Kidney capillary endothelial cell (primary cell): ENCODE data around the gene PPP1R9B.
A peak's percentile ranks its signal among the peaks of the same experiment; 100 is the strongest.

Source experiments
- DNase-seq: peaks from one replicate; pipeline ENCODE4 v3.0.0-alpha.2; 2018; ENCODE audit warnings: low spot score

Gene PPP1R9B

DNA sequence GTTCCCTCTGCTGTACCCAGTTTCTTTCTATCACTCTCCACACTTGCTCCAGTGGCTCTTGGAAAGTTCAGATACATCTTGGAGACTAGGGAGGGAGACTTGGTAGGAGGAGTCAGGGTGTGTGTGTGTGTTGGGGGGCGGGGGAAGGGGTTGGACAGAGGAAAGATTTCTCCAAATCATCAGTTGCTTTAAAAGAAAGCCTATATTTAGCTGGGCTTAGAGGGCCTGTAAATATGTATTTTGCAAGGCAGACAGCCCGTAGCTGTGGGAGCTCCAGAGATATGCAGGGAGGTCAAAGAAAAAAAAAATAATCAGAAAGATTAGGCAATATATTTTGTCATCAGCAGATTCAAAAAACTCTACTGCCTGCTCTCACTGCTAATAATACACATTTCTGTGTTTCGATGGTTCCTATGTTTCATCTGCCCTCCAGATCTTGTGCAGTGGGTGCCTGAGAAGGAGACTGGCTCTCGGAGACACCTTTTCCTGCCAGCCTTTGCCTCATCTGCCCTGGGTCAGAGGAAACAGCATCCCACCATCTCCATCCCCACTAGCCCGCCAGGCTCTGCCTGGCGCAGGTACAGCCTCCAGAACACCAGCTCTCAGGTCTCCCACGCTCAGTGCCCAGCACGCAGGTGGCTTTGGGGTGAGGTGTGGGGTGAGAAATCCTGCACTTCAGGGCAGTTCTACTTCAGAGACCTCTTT, 4.8 kb upstream of the PPP1R9B start:
- DNase-seq: no peak

DNA sequence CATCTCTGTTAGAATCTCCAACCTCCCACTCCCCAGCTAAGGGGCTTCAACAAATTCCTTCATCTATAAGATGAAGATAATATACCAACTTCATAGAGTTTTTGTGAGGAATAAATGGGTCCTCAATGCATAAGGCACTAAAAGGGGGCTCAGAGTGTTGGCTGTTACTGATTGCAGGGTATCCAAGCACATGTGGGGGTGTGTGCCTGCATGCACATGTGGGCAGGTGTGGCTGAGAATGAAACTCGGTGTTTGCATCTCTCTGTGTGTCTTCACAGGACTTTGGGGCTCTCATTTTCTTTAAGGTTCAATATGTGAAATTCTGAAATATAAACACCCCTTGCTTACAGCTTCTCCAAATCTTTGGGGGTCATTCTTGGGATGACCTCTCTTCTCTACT, 4.1 kb upstream of the PPP1R9B start:
- no peak for DNase-seq

DNA sequence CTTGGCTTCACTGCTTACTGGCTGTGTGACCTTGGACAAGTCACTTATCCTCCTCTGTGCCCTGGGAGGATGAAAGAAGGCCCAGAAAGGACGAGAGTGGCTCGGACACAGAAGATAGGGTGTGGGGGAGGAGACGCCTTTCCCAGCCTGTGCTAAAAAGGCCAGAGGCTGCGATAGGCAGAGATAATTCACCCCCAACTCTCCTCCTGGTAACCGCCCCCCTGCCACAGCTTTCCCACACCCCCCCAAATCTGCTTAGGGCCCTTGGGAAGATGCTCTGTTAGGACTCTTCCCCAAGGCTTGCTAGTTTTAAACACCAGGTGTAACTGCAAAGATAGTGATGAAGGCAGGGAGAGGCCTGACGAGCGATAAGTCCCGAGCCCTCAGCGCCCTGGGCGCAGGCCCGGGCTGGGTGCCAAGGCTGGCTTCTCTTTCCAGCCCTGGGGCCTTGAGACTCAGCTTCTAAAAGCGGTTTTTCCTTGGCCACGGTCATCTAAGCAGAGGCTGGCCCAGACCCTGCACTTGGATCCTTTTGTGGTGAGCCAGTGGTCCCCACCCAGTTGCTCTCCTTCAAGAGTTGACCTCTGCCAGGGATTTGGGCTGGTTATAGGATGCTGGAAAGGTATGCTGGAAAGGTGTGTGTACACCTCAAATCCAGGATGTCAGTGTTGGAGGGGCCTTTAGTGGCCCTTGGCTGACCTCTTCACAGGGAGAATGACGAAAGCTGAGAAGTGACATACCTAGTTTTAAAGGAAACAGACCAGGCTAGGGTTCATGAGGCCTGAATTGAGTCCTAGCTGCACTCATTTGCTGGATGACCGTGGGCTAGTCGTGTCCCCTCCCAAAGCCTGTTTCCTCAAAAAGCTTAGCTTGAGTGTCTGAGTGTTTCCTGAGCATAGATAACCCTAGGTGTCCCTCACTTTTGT, 3.4 kb upstream of the PPP1R9B start:
- DNase-seq: no peak

DNA sequence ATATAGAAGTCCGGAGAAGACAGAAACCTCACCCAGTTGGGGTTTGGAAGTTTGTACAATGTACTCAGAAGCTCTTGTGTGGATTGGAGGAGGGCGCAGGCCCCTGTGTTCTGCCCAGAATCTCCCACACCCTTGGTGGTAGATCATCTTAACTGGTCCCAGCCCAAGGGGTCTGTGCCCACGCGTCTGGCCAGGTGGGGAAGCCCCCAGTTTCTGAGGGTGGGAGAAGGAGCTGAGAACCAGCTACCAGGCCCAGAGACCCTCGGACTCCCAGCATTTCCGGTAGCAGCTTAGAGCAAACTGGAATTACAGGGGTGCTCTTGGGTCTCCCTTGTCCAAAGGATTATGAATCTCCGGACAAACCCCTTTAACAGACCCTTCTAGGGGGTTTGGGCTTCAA, 2.3 kb upstream of the PPP1R9B start:
- DNase-seq: no peak

DNA sequence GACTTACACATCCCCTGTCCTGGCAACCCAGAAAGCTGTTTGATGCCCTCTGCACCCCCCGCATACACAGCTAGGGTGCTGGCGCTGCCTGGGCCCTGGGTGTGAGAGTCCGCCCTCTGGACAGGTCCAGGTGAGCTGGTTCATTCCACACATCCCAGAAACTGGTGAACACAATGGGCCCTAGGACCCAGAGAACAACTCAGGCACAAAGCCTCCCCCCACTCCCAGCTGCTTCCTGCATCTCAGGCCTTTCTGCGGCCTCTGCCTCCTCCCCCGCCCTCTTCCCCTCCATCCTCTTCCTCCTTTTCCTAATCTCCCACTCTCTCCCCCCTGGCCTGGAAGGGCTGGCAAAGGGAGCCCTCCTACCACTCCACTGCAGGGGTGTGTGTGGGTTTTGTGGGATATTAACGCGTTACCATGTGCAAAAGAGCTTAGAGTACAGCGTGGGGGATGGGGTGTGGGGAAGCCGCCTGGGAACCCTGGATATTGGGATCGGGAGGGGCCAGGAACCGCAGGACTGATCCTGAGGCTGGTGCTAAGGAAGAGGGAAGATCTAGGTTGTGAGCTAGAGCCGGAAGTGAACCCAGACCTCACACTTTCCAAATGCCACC, 1.6 kb upstream of the PPP1R9B start:
- DNase-seq: peak; percentile 86

DNA sequence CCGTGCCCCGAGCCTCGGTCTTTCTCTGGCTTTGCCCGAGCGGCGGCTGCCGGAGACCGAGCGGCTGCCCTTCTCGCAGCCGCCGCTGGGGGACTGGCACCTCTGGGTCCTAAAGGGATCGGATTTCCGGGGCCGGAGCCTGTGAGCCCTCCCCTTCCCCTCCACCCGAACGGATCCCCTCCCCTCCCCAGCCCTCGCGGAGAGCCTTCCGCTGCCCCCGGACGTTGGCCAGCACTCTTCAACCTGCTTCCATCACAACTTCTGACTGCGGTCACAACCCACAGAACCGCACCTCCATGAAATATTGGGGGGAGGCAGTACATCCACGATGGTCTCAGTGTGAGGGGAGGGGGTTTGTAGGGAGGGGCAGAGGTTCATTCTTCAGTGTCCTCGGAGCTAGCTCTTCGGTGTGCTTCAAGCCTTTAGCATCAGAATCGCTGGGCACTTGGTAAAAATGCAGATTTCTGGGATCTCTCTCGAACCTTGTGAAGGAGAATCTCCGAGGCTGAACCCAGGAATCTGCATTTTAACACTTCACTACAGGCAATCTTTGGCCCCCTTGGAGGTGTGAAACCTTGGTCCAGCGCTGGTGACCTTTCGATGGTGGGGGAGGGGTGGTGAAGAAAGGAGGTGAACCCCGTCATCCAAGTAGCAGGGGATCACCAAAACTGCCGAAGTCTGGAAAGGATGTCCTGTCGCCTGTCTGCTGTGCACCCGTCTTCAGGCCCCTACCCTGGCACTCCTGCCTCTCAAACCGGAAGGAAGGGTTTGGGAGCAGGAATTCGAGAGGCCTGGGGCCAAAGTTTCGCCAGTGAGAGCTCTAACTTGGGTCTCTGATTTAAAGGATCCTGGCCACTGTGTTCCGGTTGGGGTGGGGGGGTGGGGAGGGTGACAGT, 812 bp upstream of the PPP1R9B start:
- peak; percentile 81 for DNase-seq

DNA sequence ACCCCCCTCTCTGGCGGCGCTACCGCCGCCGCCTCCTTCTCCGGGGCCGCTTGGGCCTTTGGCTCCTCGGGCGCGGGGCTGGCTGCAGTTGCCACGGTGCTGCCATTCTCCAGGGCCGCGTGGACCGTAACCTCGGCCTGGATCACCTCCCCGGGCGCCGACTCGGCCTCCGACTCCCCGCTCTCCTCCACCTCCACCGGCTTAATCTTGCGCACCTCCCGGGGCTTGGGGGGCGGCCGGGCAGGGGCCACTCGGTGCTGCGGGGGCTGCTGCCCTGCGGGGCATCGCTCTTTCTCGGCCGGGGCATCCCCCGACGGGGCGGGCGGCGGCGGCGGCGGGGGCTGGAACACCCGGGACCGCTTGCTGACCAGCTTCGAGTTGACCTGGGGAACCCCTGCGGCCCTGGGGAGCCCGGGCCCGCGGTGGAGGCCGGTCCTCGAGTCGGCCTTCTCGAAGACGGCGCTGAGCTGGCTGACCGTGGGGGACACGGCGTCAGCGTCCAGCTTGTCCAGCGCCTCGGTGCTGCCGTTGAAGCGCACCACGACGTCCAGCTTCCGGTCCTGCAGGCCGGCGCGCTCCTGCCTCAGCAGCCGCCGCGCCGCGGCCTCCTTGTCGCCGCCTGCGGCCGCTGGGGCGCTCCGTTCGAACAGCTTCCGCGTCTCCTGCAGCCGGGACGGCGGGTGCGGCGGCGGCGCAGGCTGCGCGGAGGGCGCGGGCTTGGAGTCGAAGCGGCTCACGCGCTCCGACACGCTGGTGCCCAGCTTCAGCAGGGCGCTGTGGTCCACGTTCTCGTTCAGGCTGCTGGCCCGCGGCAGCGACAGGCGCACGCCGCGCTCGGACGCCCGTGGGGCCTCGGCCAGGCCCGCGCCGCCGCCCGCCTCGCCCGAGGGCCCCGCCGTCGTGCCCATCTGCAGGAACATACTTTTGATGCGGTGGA, 792 bp downstream of the PPP1R9B start:
- DNase-seq: no peak

DNA sequence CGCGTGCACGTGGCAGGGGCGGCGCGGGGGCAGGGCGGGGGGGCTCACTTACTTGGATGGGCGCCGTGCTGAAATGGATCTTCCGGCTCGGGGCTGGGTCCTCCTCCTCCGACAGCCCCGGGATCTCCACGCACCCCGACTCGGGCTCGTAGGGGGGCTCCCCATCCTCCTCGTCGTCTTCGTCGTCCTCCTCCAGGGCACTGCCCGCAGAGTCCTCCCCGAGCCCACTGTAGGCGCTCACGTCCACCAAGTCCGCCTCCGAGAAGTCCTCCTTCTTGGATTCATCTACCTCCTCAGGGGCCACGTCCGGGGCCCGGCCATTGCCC, 1.4 kb downstream of the PPP1R9B start:
- no peak for DNase-seq

DNA sequence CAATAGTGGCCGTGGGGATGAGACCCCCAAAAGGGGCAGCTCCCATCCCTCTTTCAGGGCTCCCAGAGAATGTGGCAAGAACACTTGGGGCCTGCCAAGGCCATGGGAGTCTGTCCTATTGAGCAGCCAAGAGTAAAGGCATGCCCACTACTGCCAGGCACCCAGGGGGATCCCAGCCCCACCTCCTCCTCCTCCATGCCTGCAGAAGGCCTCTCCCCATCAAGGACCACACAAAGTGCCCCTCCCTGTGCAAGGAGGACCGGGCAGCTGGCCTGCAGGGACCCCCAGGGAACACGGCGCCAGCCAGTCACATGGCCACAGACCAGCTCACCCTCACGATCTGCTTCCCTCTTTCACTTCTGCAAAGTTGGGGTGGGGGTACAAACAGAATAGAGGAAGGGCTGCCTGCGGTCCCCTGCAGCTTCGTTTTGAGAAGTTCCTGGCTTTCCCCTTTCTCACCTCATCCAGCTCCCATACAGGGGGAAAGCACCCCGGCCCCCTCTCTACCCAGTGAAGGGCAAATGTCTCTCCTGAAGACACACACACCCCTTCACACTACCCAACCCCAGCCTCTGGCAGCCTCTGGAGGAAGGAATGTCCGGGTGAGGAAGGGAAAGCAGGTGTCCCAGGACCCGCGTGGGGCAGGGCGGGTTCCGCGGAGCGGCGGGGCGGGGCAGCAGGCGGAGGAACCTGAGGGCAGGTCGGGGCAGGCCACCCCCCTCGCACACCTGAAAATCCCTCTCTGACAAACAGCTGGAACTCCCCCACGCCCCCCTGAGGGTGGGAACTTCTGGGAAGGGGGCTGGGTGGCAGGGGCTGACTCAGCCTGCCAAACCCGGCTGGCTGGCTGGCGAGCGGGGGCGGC, 2.0 kb downstream of the PPP1R9B start:
- no peak for DNase-seq

DNA sequence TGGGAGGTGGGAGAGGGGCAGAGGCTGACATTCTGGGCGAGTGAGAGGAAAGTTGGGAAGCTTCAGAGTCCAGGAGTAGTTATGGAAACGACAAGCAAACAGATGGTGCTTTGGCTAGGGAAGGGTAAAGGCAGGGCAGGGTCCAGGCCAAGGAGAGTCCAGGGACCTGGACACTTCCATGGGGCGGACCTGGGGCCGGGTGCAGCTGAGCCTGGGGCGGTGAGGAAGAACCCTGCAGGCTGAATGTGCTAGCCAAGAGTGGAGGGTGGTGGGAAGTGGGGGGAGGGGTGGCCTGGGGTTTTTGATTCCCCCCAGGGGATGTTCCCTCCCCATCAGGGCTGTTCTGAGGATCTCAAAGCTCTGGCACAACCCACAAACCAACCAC, 2.6 kb downstream of the PPP1R9B start:
- DNase-seq: no peak

DNA sequence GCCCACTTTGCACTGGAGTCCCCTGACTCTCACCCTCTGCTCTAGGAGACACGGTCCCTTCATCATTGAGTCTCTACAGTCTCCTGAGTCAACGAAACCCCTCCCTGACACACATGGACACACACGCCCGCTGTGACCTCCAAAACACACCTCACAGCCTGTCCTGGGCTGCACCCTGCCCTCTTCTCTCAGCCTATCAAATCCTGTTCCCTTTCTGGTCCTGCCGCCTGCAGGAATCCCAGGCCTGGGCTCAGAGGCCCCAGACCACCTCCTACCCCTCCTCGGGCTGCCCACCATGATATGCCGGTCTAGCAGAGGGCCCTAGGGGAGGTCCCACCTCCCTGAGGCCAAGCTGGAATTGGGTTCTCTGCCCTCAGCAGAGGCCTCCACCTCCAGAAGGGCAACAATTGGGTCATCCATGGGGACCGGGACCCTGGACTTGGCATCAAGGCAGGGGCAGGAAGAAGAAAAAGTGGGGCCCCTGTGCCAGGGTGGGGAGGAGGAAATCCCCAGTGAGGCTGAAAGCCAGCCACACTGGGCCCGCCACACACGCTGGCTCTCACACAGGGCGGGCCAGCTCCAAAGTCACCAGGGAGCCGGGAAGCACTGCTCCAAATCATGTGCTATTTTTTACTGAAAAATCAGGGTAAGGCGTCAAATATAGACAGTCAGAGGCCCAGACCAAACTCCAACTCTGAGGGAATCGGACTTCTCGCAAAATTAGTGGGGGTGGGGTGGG, 3.4 kb downstream of the PPP1R9B start:
- no peak for DNase-seq

DNA sequence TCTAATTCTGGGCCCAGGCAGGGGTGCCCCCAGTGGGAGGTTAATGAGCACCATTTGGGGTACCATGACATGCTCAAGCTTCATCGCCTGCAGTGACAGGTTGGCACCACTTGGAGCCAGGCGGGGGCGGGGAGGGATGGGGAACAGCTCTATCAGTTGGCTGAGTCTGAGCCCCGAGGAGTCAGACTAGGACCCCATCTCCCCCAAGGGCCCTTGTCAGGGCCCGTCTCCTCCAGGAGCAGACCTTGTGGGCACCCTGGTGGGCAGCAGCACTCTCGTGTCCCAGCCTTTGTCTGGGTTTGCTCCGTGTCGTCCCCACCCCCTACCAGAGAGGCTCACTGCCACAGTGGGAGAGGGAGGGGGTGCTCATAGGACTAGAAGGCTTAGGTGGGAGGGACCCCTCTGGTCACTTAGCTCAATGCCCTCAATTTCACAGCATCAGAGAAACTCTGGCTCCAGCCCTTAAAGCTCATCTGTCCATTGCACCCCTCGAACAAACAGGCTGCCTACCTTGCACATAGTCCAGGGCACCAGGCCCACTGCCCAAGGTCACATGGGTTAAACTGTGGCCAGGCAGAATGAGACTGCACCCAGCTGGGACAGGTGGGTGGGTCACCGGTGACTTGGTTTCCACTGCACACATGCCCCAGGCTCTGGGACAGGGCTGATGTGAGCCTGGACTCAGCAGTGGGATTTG, 4.1 kb downstream of the PPP1R9B start:
- DNase-seq: no peak

DNA sequence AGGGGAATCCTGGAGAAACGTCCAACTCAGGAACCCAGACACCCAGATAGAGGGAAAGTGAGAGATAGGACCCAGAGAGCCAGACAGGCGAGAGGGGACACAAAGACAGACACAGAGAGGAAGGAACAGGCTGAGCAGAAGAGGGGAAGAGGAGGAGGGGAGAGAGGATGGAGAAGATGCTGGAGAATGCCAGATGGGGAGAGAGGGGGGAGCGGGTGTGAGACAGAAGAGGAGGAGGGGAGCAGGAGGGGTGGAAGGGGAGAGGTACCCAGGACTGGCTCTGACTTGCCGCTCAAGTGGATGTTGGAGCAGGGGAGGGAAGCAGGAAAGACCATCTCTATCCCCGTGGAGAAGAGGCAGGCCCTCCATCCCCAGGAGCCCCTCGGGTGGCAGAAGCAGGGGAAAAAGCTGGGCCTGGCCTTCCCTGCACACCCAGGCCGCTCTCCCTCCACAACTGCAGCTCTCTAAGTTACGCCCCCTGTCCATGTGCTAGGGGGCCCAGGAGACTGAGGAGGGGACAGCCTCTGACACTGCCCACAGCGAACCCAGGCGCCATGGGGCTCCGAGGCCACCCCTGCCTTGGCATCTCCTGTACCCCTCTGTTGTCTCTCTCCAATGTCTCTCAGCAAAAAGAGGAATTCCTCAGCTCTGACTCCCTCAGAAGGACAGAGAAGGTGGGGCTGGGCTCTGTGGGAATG, 4.8 kb downstream of the PPP1R9B start:
- DNase-seq: no peak

DNA sequence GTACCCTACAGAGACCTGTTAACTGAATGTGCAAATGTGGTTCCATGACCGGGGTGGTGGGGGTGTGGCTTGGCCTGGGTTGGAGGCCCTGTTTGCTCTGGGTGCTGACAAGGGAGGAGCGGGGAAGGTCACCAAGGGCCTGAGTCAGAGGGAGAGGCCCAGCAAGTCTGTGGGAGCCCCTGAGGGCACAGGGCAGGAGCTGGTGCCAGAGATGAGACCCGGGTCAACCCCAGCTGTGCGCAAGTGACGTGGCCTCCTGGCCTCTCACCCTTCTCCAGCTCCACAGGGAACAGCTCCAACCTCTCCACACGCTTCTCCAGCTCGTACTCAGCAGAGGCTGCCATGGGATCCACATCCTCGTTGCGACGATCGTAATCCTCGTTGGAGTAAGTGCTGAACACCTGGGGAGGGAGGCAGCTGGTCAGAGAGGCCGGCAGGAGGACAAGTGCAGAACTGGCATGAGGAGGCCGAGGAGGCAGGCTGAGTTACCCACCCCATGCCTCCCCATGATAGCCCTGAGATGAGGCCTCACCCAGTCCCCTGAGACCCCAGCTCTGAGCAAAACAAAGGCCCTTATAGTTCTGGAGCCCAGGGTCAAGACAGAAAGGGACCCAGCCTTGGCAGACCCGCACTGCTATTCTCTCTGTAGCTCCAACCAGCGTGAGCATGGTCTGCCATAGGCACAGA, 5.5 kb downstream of the PPP1R9B start:
- no peak for DNase-seq

DNA sequence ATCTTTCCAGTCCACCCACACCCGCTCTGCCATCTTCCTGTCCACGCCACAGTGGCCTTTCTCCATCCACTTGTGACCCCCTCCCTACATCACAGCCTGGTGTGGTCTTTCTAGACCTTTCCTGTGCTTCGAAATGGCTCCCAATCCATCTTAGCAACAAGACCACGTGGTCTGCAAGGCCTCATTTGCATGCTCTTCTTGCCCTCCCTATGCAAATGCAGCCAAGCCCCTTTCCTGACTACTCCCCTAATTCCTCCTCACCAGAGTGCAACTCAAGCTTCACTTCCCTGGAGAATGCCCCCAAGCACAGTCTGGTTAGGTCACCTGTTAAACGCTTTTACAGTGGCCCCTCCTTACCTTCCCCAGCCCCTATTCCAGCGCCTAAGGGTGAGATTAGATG, 6.1 kb downstream of the PPP1R9B start:
- DNase-seq: no peak

DNA sequence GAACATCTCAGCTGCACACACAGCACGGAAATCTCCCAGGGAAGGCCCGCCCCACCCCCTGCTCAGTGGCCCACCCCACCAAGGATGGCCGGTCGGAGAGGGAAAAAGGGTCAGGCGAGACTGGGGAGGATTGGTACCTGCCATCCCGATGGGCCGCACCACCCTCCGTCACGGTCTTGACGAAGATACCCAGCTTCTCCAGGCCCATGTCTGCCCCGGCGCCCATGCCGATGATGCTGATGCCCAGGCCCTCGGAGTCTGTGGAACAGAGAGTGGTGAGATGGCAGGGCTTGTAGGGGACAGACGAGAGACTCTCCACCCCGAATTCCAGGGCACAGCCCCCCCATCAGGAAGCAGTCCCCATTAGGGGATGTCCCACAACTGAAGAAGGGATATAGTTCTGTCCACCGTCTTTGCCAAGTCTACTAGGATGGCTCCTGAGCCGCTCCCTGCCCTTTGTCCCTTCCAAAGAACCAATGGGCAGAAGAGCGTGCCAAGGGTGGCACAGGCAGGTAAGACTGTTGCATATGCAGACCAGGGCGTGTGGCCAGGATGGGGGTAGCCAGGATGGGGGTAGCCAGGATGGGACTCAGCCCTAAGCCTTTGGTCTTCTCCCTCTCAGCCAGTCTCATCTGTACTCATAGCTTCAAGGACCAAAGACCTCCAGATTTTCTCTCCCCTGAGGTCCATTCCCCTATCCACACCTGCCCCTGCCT, 6.9 kb downstream of the PPP1R9B start:
- DNase-seq: no peak

DNA sequence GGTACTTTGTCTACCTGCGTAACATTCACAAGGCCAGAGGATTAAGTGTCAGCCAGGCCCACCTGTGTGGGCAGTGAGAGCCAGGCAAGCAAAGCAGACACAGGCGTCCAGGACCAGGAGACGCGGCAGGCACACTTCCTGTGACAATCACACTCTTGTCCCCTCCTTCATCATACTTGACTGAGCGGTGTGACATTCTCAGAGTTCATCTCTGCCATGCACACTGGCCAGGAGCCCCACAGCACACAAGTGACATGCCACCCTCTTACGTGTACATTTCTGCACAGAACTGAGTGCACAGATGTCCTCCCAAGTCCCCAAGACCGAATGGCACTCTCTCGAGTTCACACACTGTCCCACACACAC, 8.7 kb downstream of the PPP1R9B start:
- DNase-seq: no peak
